Stimulated activated CD8-positive, alpha-beta memory T cell treated with anti-CD3 and anti-CD28 coated beads, Interleukin-4, amount 100 ng/mL, for 24 hours (primary cell): ENCODE data around the gene MICAL2.

Experiments
- DNase-seq: peaks from one replicate; pipeline ENCODE4 v3.0.0-alpha.2; 2020; ENCODE audit warnings: low read depth

MICAL2 gene, protein sequence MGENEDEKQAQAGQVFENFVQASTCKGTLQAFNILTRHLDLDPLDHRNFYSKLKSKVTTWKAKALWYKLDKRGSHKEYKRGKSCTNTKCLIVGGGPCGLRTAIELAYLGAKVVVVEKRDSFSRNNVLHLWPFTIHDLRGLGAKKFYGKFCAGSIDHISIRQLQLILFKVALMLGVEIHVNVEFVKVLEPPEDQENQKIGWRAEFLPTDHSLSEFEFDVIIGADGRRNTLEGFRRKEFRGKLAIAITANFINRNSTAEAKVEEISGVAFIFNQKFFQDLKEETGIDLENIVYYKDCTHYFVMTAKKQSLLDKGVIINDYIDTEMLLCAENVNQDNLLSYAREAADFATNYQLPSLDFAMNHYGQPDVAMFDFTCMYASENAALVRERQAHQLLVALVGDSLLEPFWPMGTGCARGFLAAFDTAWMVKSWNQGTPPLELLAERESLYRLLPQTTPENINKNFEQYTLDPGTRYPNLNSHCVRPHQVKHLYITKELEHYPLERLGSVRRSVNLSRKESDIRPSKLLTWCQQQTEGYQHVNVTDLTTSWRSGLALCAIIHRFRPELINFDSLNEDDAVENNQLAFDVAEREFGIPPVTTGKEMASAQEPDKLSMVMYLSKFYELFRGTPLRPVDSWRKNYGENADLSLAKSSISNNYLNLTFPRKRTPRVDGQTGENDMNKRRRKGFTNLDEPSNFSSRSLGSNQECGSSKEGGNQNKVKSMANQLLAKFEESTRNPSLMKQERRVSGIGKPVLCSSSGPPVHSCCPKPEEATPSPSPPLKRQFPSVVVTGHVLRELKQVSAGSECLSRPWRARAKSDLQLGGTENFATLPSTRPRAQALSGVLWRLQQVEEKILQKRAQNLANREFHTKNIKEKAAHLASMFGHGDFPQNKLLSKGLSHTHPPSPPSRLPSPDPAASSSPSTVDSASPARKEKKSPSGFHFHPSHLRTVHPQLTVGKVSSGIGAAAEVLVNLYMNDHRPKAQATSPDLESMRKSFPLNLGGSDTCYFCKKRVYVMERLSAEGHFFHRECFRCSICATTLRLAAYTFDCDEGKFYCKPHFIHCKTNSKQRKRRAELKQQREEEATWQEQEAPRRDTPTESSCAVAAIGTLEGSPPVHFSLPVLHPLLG

DNA sequence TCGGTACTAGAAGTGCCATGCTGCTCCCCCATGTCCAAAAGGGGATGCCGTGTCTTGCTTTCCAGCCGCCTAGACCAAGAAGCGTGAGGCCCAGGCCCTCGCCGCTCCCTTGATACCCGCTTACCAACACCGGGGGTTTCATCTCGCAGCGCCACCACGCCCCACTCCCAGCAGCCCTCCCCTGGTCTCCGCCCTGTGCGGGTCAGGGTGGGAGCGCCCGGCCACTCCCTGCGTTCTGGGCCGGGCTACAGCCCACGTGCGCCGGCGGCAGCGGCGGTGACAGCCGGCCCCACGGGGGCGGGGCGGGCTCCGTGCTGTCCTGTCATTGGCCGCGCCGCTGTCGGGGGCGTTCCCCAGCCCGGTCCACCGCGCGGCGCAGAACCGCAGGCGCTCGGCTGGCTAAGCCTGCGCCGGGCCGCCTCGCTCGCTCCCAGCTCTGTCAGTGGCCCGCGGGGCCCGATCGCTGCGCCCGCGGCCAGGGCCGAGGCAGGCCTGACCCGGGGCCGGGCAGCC, at the start of gene MICAL2:
MICAL2 (plus strand) TSS at position 390 of the 513 bp plus-strand sequence. CDS start 51,566 bp downstream, outside the sequence.
- DNase-seq: peak; percentile 84

DNA sequence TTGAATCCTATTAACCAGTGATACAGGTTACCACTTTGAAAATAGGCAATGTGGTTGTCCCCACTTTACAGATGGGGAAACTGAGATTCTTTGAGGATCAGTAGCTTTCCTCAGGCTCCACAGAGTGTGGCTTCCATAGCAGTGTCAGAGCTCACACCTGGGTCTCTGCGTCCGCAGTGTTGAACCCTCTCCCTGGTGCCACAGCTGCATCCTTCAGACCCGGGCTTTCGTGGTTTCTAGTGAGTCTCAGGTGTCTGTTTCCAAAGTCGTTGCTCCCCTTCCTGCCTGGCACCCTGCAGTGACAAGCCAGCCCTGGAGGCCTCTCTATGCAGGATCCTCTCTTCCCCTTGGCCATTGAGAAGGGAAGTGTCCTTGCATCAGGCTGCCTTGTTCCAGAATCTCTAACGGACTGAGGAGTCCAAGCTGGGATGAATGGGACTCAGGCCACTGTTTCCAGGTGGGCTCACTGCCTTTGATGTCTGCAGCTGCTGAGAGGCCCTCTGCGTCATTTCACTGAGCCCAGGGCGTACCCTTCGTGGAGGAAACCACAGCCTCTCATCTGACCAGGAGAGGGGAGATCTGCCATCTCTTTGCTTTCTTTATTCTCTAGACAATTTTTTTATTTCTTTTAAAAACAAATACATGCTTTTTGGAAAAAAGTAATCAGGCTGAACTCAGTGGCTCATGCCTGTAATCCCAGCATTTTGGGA, 48.4 kb upstream of the MICAL2 start:
- DNase-seq: no peak

DNA sequence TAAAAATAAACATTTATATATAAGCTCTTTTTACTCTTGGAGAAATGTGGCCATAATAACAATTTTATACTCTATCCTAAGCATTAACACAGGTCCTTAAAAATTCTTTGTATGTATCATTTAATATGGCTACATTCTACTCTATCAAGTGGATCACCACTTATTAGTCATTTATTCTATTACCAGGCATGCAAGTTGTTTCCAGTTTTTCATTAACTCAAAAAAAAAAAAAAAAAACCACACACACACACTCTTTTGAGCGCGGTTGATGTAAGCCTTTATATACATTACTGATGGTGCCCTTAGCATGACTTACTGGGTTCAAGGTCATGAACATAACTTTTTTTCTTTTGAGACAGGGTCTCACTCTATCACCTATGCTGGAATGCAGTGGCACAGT, 47.1 kb upstream of the MICAL2 start:
- DNase-seq: no peak

DNA sequence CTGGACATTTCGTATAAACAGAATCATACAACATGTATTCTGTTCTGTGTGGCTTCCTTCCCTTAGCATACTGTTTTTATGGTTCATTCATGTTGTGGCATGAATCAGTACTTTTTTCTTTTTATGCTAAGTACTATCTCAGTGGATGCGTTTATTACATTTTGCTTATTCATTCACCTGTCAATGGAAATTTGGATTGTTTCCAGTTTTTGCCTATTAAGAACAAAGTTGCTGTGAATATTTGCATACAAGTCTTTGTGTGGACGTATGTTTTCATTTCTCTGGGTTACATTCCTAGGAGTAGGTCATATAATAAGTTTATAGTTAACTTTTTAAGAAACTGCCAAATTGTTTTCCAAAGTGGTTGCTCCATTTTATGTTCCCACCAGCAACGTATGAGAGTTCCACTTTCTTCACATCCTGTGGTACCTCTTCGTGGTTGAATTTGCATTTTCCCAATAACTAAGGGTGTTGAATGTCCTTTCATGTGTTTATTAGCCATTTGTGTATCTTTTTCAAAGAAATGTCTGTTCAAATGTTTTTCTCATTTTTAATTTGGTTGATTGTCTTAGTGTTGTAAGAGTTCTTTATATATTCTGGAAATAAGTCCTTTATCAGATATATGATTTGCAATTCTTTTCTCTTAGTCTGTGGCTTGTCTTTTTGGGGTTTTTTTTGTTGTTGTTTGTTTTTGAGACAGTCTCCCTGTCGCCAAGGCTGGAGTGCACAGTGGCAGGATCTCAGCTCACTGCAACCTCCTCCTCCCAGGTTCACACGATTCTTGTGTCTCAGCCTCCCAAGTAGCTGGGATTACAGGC, 46.0 kb upstream of the MICAL2 start:
- DNase-seq: no peak

DNA sequence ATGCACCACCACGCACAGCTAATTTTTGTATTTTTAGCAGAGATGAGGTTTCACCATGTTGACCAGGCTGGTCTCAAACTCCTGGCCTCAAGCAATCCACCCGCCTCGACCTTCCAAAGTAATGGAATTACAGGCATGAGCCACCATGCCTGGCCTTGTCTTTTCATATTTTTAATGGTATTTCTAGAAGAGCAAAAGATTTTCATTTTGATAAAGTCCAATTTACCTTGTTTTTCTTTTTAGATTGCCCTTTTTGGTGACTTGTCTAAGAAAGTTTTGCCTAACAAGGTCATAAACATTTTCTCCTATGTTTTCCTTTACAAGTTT, 45.5 kb upstream of the MICAL2 start:
- no peak for DNase-seq

DNA sequence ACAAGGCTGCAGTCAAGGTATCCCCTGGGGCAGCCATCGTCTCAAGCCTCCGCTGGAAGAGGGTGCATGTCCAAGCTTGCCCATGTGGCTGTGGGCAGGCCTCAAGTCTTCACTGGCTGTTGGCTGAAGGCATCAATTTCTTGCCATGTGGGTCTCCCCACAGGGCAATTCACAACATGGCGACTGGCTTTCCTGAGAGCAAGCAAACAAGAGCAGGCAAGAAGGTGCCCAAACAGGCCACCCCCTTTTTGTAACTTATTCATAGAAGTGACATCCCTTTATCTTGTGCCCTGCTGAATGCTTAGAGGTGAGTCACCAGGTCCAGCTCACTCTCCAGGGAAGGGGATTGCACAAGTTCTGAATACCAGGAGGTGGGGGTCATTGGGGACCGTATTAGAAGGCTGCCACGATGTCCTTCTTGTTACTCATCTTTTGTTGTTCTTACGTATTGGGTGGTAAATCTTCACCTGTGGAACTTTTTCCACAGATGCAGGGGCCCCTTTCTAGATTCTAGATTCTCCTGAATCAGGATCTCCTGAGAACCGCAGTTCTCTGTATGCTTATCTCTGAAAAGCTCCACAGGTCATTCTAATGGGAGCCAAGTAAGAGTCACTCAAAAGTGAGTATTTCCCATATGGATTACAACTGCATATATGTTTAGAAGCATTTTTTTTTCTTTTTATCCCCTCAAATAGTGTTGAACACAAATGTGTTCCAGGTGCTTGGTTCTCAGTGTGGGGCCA, 44.2 kb upstream of the MICAL2 start:
- DNase-seq: no peak

DNA sequence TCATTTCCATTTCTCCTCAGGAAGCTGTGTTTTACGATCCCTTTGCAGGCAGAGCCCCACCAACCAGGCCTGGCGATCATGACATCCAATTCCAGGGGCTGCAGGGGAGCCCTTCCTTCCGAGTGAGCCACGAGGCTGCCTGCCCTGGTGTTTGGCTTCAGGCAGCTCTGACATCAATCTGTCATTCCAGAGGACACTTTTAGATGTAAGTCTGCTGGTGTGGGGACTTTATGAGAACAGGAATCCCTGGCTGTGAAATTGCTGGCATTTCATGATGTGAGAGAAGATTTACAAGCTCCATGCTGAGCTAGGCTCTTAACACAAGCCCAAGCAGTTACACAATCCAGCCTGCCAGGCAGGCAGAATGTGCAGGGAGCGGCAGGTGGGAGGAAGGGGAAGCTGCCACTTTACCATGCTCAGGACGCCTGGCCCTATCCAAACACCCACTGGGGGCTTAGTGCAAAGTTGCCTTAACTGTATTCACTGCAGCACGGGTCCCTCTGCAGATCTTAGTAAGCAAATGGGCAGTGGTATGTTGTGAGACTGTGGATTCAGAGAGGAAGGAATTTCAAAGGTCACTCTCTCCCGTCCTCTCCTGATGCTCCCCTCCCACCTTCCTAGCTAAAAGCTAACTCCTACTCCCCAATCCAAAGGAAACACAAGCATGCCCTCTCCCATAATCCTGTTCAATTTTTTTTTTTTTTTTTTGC, 43.4 kb upstream of the MICAL2 start:
- DNase-seq: no peak

DNA sequence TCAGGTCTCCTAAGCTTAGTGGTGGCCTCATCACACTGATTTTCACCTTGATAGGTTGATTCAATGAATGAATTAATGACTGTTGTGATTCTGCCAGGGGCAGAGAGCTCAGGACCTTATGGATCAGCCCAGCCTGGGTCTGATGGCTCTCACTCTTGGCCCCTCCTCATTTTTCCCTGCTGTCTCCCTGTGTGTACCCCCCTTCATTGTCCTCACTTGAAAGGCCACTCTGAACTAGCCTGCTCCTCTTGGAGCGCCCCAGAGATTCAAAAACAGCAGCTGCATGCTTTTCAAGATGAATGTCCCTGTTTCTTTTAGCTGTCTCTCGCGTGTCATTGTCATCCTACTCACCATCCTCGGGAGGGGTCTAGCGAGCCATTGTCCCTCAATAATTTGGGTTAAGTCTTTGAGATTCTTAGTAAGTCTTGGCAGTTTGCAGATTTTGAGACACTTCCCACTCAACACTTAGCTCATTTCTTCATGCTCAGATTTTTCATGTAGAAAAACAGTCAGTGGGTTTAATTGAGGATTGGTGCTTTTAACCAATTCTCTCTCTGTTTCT, 42.5 kb upstream of the MICAL2 start:
- DNase-seq: no peak

DNA sequence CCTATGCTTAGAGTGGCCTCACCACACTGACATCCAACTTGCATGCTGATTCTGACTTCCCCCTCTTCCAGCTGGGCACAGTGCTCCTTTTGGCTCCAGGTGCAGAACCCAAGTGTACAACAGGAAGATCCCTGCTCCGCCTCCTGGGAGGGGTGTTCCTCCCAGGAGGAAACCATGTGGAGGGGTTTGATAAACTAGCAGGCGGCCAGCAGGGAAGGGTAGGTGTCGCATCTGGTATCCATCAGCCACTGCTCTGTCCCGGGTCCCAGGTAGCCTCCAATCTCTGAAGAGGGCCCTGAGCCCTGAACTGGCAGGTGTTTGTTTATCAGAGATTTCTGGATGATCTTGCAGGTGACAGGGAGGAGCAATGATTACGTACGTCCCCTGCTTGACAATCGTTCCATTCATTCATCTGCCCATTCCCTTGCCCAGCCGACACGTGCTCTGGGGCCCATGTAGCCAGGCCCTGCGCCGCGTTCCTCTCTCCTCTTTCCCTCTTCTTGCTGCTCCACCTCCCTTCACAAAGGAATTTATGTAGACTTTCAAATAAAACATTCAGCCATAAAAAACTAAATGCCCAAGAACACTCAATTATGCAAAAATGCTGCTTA, 41.2 kb upstream of the MICAL2 start:
- DNase-seq: no peak

DNA sequence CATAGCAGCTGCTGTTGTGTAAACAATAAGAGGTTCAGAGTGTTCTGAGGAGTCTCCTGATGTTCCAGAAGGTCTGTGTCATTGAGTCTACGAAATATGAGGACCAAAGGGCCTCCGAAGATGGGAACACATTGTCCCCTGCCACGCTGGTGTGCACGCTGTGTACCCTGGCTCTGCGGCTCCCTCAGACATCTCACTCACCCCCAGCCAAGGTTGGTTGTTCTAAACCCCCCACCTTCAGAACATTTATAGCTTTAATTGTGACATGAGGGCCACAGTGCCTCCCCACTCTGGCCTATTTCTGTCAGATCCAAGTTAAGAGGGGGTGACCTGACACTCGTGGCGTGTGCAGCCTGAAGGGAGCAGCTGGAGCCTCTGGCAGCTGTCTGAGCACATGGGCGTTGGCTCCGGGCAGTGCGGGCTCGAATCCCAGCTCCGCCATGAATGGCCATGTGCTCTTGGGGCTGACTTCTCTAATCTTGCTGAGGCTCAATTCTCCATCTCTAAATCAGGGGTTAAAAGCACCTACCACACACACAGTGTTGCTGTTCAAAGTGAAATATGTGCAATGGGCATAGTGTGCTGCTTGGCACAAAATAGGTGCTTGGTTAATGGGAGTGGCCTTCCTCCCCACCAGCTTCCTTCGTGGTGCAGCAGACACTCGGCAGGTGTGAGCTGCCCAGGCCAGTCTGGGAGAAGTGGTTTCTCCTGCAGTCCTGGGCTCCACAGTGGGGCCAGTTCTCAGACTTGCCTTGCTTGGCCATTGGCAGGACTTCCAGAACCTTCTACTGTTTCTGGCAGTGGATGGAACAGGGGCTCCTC, 39.7 kb upstream of the MICAL2 start:
- no peak for DNase-seq

DNA sequence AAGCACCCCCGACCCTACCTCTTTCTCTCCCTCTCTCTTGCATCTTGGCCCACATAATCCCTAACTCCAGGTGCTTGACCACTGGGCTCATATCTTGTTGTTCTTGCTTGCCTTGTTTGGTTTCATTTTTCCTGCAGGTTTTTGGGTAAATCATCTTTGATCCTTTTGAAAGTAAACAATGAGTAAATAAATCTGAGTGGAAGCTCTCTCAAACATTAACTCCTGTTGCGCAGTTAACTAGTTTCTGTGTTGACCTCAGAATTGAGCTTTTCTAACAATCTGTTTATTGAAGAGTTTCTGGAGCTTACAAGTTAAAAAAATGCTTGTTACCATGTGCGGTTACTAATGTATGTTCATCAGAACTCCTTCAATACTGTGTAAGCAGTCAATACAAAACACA, 38.8 kb upstream of the MICAL2 start:
- DNase-seq: no peak

DNA sequence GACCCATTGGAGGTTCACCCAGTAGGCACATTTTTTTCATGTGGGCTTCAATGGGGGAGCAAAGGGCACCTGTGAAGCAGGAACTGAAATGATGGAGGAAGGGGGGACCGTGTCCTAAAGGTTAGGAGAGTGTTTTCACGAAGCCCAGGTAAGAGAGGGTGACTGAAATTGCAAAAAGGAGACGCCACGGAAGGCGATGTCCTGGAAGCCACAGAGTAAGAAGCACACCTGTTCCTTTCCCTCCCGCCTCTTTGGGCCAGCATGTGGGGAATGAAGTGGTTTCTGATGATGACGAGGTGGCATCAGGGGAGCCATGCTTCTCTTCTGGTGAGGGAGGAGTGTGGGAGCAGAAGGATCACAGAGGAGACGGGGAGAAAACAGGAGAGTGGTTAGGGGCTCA, 37.0 kb upstream of the MICAL2 start:
- DNase-seq: no peak

DNA sequence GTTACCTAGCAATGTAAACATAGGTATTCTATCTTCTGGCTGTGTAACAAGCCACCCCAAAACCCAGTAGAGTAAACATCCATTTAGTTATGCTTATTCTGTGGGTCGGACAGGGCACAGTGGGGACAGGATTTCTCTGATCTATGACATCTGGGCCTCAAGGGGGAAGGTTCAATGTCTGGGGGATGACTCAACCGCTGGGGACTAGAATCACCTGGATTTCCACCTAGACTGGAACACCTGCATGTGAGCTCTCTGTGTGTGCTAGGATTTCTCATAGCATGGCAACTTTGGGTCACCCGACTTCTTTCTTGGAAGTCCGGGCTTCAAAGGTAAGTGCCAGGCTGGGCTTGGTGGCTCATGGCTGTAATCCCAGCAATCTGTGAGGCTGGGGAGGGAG, 36.5 kb upstream of the MICAL2 start:
- DNase-seq: no peak

DNA sequence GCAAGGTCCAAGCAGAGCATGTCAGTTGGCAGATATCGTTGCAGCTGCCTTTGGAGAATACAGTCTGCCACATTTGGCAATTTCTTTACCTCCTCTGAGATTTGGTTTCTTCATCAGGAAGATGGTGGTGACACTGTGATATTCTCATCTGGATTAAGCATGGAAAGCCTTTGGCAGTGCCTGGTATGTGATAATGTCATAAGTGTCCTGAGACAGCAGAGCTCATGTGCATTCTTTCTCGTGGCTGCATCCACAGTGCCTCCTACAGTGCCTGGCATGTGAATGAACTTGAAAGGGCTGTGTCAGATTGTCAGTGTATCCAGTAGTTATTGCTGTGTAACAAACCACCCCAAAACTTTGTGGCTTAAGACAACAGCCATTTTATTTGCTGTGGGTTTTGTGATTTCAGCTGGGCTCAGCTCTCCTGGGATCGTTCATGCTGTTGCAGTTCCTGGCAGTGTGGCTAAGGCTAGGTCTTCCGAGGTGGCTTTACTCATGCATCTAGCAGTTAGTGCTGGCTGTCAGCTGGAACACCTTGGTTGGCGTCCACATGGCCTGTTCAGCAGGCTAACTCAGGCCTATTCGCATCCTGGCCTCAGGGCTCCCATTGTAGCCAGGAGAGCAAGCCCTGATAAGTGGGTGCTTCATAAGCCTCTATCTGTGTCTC, 35.7 kb upstream of the MICAL2 start:
- no peak for DNase-seq

DNA sequence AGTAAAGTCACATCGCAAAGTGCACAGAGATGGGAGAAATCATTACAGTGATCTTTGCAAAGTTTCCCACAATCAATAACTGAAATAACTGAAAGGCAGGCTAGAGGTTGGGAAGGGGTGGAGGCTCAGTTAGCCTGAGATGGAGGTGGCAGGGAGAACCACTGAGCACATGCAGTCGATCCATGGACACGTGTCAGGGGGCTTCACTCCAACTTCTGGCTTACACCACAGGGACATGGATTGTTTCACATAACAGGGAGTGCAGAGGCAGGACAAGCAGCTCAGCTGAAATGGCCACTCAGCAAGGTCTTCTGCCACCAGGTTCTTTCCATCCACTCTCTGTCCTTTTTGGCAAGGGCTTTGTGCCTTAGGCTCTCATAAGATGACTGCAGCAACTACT, 35.1 kb upstream of the MICAL2 start:
- DNase-seq: no peak

DNA sequence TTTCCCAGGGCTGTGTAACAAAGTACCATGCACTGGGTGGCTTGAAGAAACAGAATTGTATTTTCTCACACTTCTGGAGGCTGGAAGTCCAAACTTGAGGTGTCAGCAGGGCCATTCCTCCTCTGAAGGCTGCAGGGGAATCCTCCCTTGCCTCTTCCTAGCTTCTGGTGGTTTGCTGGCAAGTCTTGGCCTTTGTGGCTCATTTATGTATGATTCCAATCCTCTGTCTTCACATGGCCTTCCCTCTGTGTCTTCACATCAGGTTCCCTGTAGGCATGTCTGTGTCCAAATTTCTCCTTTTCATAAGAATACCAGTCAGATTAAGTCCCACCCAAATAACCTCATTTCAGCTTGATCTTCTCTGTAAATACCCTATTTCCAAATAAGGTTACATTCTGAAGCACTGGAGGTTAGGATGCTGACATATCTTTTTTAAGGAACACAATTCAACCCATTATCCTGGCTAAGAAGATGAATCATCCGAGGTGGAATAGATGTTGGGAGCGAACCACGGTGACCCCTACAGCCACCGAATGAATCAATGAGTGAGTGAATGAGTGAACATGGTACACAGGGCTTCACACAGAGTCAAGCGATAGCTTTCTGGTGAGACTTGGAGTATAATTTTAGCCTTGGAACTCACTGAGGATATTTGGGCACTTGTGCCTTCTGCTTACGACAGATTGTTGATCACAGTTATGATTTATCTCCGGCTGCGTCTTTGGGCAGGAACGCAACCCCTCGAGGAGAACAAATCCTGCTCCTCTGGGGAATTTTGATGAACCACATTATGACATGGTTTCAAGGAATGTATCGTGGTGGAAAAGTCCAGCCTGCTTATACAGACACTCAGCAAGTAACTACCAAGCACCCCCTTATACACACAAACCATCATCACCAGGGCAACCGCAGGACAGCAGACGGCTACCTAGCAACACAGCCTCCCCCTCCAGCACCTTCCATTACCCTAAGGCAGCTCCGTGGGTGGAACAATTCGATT, 34.3 kb upstream of the MICAL2 start:
- no peak for DNase-seq
